ENCODE results near the gene FHAD1.

DNA sequence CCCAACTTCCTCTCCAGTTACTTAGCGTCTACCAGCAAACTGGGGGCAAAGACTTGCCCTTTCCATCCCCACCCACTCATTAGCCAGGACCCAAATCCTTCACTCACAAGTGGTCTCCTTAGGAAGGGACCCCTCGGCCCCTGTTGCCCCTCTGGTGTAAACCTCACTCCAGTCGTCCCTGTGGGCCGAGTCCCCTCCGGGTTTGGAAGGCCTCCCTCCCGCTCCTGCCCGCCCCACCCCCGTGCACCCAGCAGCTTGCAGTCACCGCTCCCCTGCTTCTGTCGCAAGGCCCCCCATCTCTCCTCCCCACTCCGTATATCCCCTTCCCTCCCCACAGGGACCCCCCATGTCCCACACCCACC lies 163.8 kb downstream of the FHAD1 start:
- TF ChIP-seq, protein P1, sequence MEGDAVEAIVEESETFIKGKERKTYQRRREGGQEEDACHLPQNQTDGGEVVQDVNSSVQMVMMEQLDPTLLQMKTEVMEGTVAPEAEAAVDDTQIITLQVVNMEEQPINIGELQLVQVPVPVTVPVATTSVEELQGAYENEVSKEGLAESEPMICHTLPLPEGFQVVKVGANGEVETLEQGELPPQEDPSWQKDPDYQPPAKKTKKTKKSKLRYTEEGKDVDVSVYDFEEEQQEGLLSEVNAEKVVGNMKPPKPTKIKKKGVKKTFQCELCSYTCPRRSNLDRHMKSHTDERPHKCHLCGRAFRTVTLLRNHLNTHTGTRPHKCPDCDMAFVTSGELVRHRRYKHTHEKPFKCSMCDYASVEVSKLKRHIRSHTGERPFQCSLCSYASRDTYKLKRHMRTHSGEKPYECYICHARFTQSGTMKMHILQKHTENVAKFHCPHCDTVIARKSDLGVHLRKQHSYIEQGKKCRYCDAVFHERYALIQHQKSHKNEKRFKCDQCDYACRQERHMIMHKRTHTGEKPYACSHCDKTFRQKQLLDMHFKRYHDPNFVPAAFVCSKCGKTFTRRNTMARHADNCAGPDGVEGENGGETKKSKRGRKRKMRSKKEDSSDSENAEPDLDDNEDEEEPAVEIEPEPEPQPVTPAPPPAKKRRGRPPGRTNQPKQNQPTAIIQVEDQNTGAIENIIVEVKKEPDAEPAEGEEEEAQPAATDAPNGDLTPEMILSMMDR (IDR thresholded peaks at IDR 0.05) = no peak
- TF ChIP-seq POLR2AphosphoS5 (IDR thresholded peaks at IDR 0.05) = no peak

Data from prostate gland (tissue), 2 donors.